Measurements from ENCODE around the gene YWHAH.

The YWHAH gene

GRCh38 chr22:31943978-31944699 is at the start of gene YWHAH:
YWHAH (plus strand) TSS chr22:31944535; CDS start chr22:31944734, 199 bp downstream.
- Histone ChIP-seq H3K27ac (ENCODE audit: low read depth, low read length) (peak within 1 kb of the TSS; percentile 97), H3K9ac (ENCODE audit: low read depth, low read length) (peak within 1 kb of the TSS; percentile 96), H3K4me3 (ENCODE audit: low read depth, low read length) (peak within 1 kb of the TSS; percentile 80), H3K27me3 (ENCODE audit: control insufficient read depth, insufficient read depth, low read length) (no peaks in the 10 kb centered on the region; the same call in 1 of the 2 replicates), H3K9me3 (ENCODE audit: control insufficient read depth, insufficient read depth, low read length) (no peaks in the 10 kb centered on the region), H3K36me3 (ENCODE audit: control insufficient read depth, insufficient read depth, low read length) (peaks cover 38% of the 10 kb centered on the region), H3K4me1 (ENCODE audit: control insufficient read depth, insufficient read depth, low read length) (peaks cover 21% of the 10 kb centered on the region)

- no peak overlapping the region for H3K27ac ChIP-seq (ENCODE audit: low read depth, low read length)
- H3K36me3 ChIP-seq (ENCODE audit: control insufficient read depth, insufficient read depth, low read length): peaks cover 17% of the 10 kb centered on the region
- peaks cover 8% of the 10 kb centered on the region for H3K4me1 ChIP-seq (ENCODE audit: control insufficient read depth, insufficient read depth, low read length)
- no peak overlapping the region for H3K4me3 ChIP-seq (ENCODE audit: low read depth, low read length)
- H3K9ac ChIP-seq (ENCODE audit: low read depth, low read length): no peak overlapping the region
- no peaks in the 10 kb centered on the region for H3K27me3 ChIP-seq (ENCODE audit: control insufficient read depth, insufficient read depth, low read length)
- H3K9me3 ChIP-seq (ENCODE audit: control insufficient read depth, insufficient read depth, low read length): no peaks in the 10 kb centered on the region
These were observed 48.8 kb upstream of the YWHAH start for GRCh38 chr22:31895411-31896123.

GRCh38 chr22:31896472-31896871 is 47.9 kb upstream of the YWHAH start:
- Histone ChIP-seq H3K9ac (ENCODE audit: low read depth, low read length) (no peak overlapping the region), H3K4me3 (ENCODE audit: low read depth, low read length) (no peak overlapping the region), H3K27me3 (ENCODE audit: control insufficient read depth, insufficient read depth, low read length) (no peaks in the 10 kb centered on the region), H3K27ac (ENCODE audit: low read depth, low read length) (no peak overlapping the region), H3K4me1 (ENCODE audit: control insufficient read depth, insufficient read depth, low read length) (peaks cover 4% of the 10 kb centered on the region), H3K9me3 (ENCODE audit: control insufficient read depth, insufficient read depth, low read length) (no peaks in the 10 kb centered on the region), H3K36me3 (ENCODE audit: control insufficient read depth, insufficient read depth, low read length) (peaks cover 17% of the 10 kb centered on the region)

- H3K27me3 ChIP-seq (ENCODE audit: control insufficient read depth, insufficient read depth, low read length): no peaks in the 10 kb centered on the region
- H3K36me3 ChIP-seq (ENCODE audit: control insufficient read depth, insufficient read depth, low read length): peaks cover 24% of the 10 kb centered on the region
- H3K9me3 ChIP-seq (ENCODE audit: control insufficient read depth, insufficient read depth, low read length): no peaks in the 10 kb centered on the region
- H3K27ac ChIP-seq (ENCODE audit: low read depth, low read length): peak overlapping the region; percentile 53
- H3K4me1 ChIP-seq (ENCODE audit: control insufficient read depth, insufficient read depth, low read length): no peaks in the 10 kb centered on the region
- no peak overlapping the region for H3K9ac ChIP-seq (ENCODE audit: low read depth, low read length)
- no peak overlapping the region for H3K4me3 ChIP-seq (ENCODE audit: low read depth, low read length)
These were observed 46.2 kb upstream of the YWHAH start for GRCh38 chr22:31897842-31898805.

GRCh38 chr22:31898926-31899325 is 45.4 kb upstream of the YWHAH start:
- peaks cover 24% of the 10 kb centered on the region for H3K36me3 ChIP-seq (ENCODE audit: control insufficient read depth, insufficient read depth, low read length)
- no peak overlapping the region for H3K27ac ChIP-seq (ENCODE audit: low read depth, low read length)
- H3K27me3 ChIP-seq (ENCODE audit: control insufficient read depth, insufficient read depth, low read length): no peaks in the 10 kb centered on the region
- H3K9ac ChIP-seq (ENCODE audit: low read depth, low read length): no peak overlapping the region
- no peaks in the 10 kb centered on the region for H3K9me3 ChIP-seq (ENCODE audit: control insufficient read depth, insufficient read depth, low read length)
- H3K4me1 ChIP-seq (ENCODE audit: control insufficient read depth, insufficient read depth, low read length): no peaks in the 10 kb centered on the region
- H3K4me3 ChIP-seq (ENCODE audit: low read depth, low read length): no peak overlapping the region

- Histone ChIP-seq H3K27me3 (ENCODE audit: control insufficient read depth, insufficient read depth, low read length) (no peaks in the 10 kb centered on the region), H3K36me3 (ENCODE audit: control insufficient read depth, insufficient read depth, low read length) (peaks cover 24% of the 10 kb centered on the region), H3K27ac (ENCODE audit: low read depth, low read length) (no peak overlapping the region), H3K4me3 (ENCODE audit: low read depth, low read length) (no peak overlapping the region), H3K9ac (ENCODE audit: low read depth, low read length) (no peak overlapping the region), H3K4me1 (ENCODE audit: control insufficient read depth, insufficient read depth, low read length) (no peaks in the 10 kb centered on the region), H3K9me3 (ENCODE audit: control insufficient read depth, insufficient read depth, low read length) (no peaks in the 10 kb centered on the region)
These were observed 44.7 kb upstream of the YWHAH start for GRCh38 chr22:31899669-31900068.

- H3K4me3 ChIP-seq (ENCODE audit: low read depth, low read length): no peak overlapping the region
- no peak overlapping the region for H3K27ac ChIP-seq (ENCODE audit: low read depth, low read length)
- no peaks in the 10 kb centered on the region for H3K9me3 ChIP-seq (ENCODE audit: control insufficient read depth, insufficient read depth, low read length)
- H3K36me3 ChIP-seq (ENCODE audit: control insufficient read depth, insufficient read depth, low read length): peaks cover 26% of the 10 kb centered on the region
- no peak overlapping the region for H3K9ac ChIP-seq (ENCODE audit: low read depth, low read length)
- no peaks in the 10 kb centered on the region for H3K4me1 ChIP-seq (ENCODE audit: control insufficient read depth, insufficient read depth, low read length)
- no peaks in the 10 kb centered on the region for H3K27me3 ChIP-seq (ENCODE audit: control insufficient read depth, insufficient read depth, low read length)
These were observed 42.8 kb upstream of the YWHAH start for GRCh38 chr22:31901388-31902137.

GRCh38 chr22:31904651-31905050 is 39.7 kb upstream of the YWHAH start:
- H3K4me1 ChIP-seq (ENCODE audit: control insufficient read depth, insufficient read depth, low read length): no peaks in the 10 kb centered on the region
- H3K27me3 ChIP-seq (ENCODE audit: control insufficient read depth, insufficient read depth, low read length): no peaks in the 10 kb centered on the region
- H3K27ac ChIP-seq (ENCODE audit: low read depth, low read length): no peak overlapping the region
- H3K9ac ChIP-seq (ENCODE audit: low read depth, low read length): no peak overlapping the region
- H3K36me3 ChIP-seq (ENCODE audit: control insufficient read depth, insufficient read depth, low read length): peaks cover 19% of the 10 kb centered on the region
- H3K9me3 ChIP-seq (ENCODE audit: control insufficient read depth, insufficient read depth, low read length): no peaks in the 10 kb centered on the region
- H3K4me3 ChIP-seq (ENCODE audit: low read depth, low read length): no peak overlapping the region

GRCh38 chr22:31905356-31905755 is 39.0 kb upstream of the YWHAH start:
- Histone ChIP-seq H3K9me3 (ENCODE audit: control insufficient read depth, insufficient read depth, low read length) (no peaks in the 10 kb centered on the region), H3K4me3 (ENCODE audit: low read depth, low read length) (no peak overlapping the region), H3K27me3 (ENCODE audit: control insufficient read depth, insufficient read depth, low read length) (no peaks in the 10 kb centered on the region), H3K36me3 (ENCODE audit: control insufficient read depth, insufficient read depth, low read length) (peaks cover 19% of the 10 kb centered on the region), H3K4me1 (ENCODE audit: control insufficient read depth, insufficient read depth, low read length) (no peaks in the 10 kb centered on the region), H3K9ac (ENCODE audit: low read depth, low read length) (no peak overlapping the region), H3K27ac (ENCODE audit: low read depth, low read length) (no peak overlapping the region)

- Histone ChIP-seq H3K9ac (ENCODE audit: low read depth, low read length) (no peak overlapping the region), H3K4me1 (ENCODE audit: control insufficient read depth, insufficient read depth, low read length) (no peaks in the 10 kb centered on the region), H3K27ac (ENCODE audit: low read depth, low read length) (no peak overlapping the region), H3K27me3 (ENCODE audit: control insufficient read depth, insufficient read depth, low read length) (no peaks in the 10 kb centered on the region), H3K36me3 (ENCODE audit: control insufficient read depth, insufficient read depth, low read length) (peaks cover 19% of the 10 kb centered on the region), H3K9me3 (ENCODE audit: control insufficient read depth, insufficient read depth, low read length) (no peaks in the 10 kb centered on the region), H3K4me3 (ENCODE audit: low read depth, low read length) (no peak overlapping the region)
These were observed 38.2 kb upstream of the YWHAH start for GRCh38 chr22:31906086-31906485.
